ENCODE results near the gene LRRC7. TPM values are rescaled to one million over a fixed set of nuclear protein-coding genes. Genes with fewer than 3 reads are reported as not detected.

The LRRC7 gene
- total RNA-seq, 1 donor from 2014 or later: 8.8 TPM

DNA sequence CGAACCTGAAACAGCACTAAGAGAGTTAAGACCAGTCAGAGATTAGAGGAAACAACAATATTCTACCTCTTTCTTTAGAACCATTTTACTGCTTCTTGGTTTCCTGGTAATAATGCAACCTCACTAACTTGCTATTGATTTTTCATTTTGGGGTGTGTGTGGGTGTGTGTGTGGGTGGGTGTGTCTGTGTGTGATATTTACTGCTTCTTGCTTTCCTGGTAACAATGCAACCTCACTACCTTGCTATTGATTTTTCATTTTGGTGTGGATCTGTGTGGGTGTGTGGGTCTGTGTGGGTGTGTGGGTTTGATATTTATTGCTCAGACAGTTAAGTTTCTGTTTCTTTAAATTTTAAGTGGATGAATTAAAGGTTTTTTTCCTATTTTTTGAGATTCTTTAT is 208.8 kb downstream of the LRRC7 start:
- DNase-seq: no peak

DNA sequence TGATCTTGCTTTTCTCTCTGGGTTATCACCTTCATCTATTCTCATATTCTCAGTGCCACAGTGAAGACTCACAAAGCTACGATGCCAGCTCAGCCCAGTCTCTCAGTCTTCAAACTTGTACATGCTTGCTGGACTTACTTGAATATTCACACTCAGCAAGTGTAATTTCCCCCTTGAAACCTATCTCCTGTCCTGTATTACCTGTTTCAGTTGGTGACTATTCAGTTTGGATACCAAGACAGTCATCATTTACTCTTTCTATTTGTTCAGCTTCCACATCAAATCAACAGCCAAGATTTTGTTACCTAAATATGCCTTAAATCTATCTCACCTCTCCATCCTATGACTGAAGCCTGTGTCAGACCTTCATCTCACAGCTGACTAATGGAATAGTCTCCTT is 209.7 kb downstream of the LRRC7 start:
- DNase-seq: no peak

DNA sequence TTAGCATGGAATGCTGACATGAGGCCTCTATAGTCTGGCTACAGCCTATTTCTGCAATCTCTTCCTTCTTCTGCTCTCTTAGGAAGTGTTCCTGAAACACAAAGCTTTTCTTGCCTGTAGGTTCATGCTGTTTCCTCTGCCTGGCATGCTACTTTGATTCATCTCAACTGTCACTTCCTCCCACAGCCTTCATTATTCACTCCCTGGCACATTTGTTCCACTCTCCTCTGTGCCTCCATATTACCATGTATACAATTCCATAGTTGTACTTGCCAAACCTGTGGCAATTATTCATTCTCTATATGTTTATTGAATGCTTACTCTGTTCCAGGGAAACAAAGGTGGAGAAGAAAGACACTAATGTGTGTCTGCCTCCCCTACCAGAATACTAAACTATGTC is 210.2 kb downstream of the LRRC7 start:
- DNase-seq: no peak

DNA sequence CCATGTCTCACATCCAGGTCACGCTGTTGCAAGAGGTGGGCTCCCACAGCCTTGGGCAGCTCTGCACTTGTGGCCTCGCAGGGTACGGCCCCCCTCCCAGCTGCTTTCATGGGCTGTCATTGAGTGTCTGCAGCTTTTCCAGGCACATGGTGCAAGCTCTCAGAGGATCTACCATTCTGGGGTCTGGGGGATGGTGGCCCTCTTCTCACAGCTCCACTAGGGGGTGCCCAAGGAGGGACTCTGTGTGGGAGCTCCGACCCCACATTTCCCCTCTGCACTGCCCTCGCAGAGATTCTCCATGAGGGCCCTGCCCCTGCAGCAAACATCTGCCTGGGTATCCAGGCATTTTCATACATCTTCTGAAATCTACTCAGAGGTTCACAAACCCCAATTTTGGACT is 219.4 kb downstream of the LRRC7 start:
- no peak for DNase-seq

DNA sequence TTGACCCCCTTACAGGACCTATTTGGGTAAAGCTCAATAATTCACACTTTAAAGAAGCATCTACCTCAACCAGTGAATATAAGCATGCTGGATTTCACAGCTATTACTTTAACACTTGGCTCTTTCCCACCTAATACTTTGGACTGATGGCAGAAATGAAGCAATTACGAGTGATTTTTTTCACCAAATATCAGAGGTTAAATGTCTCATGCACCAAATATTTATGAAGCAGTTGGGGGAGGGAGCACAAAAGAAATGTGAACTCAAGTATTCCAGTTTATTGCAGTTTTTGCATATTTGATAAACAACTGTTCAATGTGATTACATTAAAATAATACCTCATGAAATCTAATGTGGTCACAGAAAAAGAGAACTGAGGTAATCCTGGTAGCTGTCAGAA is 223.6 kb downstream of the LRRC7 start:
- DNase-seq: no peak

GRCh38 chr1:69794831-69795230 is 227.1 kb downstream of the LRRC7 start:
- DNase-seq: no peak

DNA sequence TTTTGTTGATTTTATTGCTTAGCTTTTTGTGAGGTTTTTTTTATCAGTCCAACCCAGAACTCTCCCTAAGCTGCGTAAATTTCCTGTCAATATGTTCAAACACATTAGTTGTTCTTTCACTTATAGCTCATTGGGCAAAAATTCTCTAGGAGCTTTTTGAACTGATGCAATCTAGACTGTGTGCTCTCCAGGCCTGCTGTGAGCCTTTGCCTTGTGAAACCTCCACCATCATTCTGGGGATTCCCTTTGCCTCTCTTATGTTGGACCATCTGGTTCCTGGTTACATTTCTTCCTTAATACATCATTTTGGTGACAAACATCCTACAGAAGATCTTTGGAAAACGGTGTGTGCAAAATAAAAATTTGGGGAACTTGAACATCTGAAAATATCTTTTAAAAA is 247.2 kb downstream of the LRRC7 start:
- no peak for DNase-seq

GRCh38 chr1:69824932-69825331 is 257.2 kb downstream of the LRRC7 start:
- DNase-seq: peak; percentile 23

DNA sequence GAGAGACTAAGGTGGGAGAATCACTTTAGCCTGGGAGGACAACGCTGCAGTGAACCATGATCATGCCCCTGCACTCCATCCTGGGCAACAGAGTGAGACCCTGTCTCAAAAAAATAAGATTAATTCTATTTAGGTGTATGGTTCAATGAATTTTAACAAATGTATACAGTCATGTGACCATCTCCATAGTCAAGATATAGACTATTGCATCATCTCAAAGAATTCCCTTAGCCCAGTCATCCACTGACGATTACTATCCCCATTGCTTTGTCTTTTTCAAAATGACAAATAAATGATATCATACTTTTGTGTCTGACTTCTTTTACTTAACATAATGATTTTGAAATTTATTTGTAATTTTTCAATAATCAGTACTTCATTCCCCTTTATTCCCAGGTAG is 260.0 kb downstream of the LRRC7 start:
- no peak for DNase-seq

- no peak for DNase-seq
These were observed 265.8 kb downstream of the LRRC7 start for GRCh38 chr1:69833536-69833935.

- no peak for DNase-seq
These were observed 266.6 kb downstream of the LRRC7 start for GRCh38 chr1:69834336-69834735.

- no peak for DNase-seq
These were observed 268.2 kb downstream of the LRRC7 start for GRCh38 chr1:69835955-69836354.

- no peak for DNase-seq
These were observed 269.4 kb downstream of the LRRC7 start for GRCh38 chr1:69836971-69837636.

- no peak for DNase-seq
These were observed 274.6 kb downstream of the LRRC7 start for GRCh38 chr1:69842326-69842725.

DNA sequence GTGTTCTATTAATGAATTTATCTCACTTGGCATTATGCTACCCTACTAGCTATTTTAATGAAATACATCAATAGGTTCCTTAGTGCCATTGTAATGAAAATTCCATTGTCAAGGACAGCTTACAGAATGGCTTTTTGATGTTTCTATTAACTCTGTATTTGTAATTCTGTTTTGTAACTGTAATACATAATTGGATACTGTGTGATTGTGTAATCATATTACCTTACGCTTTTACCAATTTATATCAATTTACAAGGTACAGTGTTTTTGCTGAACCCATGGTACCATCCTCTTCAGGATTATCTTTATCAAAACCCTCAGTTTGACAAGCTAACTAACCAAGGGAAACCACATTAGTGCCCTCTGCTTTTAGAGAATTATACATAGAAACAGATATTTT is 277.9 kb downstream of the LRRC7 start:
- DNase-seq: no peak

- no peak for DNase-seq
These were observed 278.5 kb downstream of the LRRC7 start for GRCh38 chr1:69846267-69846666.

- DNase-seq: no peak
These were observed 279.9 kb downstream of the LRRC7 start for GRCh38 chr1:69847670-69848069.

DNA sequence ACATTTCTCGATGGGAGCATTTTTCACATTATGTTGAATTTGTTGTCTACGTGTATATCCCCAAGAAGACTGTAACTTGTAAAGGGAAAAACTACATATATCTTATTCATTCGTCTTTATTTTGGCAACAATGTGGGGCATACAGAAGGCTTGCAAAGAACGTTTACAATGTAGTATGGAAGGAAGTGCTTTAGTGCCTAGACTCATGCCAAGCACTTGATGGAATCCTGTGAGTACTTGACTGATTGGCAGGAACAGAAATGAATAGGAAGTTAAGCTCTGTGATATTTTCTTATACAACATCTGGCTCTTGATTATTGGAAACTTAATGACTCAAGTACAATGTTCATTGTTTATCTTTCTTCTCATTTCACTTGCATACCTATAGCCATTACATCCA is 284.4 kb downstream of the LRRC7 start:
- no peak for DNase-seq

GRCh38 chr1:69852706-69853105 is 285.0 kb downstream of the LRRC7 start:
- no peak for DNase-seq

DNA sequence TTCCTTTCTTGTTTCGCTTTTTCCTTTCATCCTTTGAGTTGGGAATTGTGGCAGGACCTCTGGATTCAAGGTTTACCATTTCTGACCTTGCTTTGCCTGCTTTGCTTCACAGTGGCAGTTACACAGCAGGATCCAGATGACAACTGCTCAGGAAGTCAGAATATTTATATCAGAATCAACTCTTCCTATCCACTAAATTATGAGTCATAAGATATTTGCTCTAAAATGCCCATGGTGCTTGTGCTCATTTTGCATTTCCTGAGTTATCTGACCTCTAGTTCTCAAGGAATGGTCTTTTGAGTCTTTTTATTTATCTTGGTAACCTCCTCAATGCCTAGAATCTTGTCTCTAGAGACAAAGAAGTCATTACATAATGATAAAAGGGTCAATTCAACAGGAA is 290.8 kb downstream of the LRRC7 start:
- no peak for DNase-seq

DNA sequence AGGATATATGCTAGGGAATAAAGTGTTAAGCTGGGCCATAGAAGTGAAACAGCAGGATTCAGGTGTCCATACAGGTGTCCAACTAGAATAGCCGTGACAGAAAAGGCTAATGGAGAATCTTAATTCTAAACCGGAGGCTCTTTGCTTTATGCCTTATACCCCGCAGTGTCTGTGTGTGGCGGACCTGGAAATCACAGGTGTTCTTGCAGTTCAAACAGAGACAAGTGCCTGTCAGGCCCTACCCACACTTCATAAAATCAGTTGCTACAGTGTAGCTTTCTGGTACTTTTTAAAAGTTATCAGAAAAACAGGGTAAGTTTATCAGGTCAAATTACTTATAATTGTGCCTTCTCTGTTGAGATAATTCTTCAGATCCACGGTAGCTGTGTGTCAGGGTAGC is 293.9 kb downstream of the LRRC7 start:
- DNase-seq: no peak

DNA sequence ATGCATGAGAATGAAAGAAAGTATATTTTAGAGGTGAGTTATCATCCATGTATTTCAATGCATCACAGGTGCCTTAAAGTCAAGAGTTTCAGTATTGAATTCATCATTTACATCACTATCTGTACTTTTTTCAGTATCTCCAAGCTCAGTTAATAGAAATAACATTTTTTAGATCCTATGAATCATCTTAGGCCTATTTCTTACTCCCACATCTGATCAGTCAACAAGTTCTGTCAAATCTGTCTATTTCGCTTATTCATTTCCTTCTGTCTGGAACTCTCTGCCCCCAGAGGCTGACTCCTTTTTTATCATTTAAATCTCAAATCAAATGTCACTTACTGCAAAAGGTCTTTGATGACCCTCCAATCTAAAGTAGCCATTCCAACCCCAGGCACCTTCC is 295.2 kb downstream of the LRRC7 start:
- no peak for DNase-seq

DNA sequence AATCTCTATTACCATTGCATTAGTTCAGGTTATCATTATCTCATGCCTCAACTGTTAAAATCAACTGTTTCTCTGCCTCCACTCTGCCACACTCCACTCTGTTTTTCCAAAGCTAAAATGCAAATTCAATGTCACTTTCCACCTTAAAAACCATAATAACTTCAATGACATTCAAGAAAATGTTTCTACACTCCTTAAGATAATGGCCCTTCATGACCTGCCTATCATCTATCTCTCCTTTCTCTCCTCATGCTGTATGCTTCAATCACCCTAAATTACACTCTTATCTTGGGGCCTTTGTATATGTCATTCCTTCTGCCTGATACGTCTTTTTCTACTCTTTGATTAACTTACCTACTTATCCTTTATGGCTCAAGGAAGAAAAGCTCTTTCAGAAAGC is 296.0 kb downstream of the LRRC7 start:
- no peak for DNase-seq

DNA sequence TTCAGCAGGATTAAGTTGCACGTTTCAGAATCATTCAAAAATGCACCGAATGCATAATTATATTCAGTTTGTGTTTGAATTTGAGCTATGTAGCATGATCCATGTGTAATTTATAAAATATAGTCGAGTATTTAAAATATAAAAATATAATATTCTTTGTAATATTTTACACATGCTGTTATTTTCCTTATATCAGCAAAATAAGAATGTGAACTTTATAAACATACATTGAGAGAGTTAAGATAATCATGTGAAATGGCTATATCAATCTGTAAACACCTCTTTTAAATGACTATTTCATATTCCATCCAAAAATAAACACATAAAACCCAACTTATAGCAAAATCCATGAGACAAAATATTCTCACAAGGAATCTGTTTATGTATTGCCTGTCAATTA is 303.7 kb downstream of the LRRC7 start:
- no peak for DNase-seq

DNA sequence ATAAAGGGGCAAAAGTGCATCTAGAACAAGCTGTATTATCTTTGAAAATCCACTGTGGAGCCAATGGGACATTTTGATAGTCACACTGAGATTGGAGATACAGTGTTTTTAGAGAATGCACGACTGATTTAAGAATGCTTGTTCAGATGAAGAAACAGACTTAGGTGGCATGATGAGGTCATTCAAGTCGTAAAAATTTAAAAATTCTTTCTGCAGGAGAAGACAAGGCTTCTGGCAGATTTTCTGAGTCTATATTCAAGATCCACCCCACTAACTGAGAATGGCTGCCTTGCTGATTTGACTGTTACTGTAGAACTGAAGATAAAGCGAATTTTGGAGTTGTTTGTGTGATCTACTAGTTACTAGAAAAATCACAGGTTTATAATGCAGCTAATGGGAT is 310.6 kb downstream of the LRRC7 start:
- DNase-seq: no peak

Data from skin of body (tissue), 2 donors.